ENCODE measurements around the gene PSIP1. TPM values are rescaled to one million over a fixed set of nuclear protein-coding genes. Genes with fewer than 3 reads are reported as not detected.

Gene PSIP1
- total RNA-seq, 1 experiment from 2014 or later = 362 TPM

DNA sequence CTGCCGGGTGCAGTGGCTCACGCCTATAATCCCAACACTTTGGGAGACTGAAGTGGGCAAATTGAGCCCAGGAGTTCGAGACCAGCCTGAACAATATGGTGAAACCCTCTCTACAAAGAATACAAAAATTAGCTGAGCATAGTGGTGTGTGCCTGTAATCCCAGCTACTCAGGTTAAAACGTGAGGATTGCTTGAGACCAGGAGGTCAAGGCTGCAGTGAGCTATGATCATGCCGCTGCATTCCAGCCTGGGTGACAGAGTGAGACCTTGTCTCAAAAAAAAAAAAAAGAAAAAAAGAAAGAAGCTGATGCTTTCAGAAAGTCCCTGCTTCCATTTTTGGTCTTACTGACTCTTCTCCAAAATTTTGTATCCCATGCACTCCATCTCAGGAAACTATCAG lies 56.8 kb downstream of the PSIP1 start:
- Histone ChIP-seq H3K23ac (ENCODE audit: insufficient read length, low read depth, low read length) (no peak overlapping the region), H3K9me3 (ENCODE audit: control insufficient read depth, low read depth, low read length) (no peaks in the 10 kb centered on the region), H3K79me2 (ENCODE audit: insufficient read depth, low read length) (no peaks in the 10 kb centered on the region), H3K27ac (ENCODE audit: insufficient read length, low read depth, low read length) (no peak overlapping the region), H3T11ph (ENCODE audit: low read length) (no peak overlapping the region), H3K27me3 (ENCODE audit: insufficient read depth, low read length) (no peaks in the 10 kb centered on the region), H3K56ac (ENCODE audit: insufficient read length, low read depth, low read length) (no peak overlapping the region), H3K14ac (ENCODE audit: insufficient read depth, low read length) (no peak overlapping the region), H4K8ac (replicated peaks; ENCODE audit: insufficient read length, low read depth, low read length) (no peak overlapping the region), H3K79me1 (ENCODE audit: insufficient read depth, low read depth, low read length, poor library complexity, severe bottlenecking) (no peaks in the 10 kb centered on the region), H3K9ac (ENCODE audit: extremely low read depth, insufficient read length, low read length) (no peak overlapping the region), H3K4me1 (ENCODE audit: insufficient read depth, low read length) (no peaks in the 10 kb centered on the region), H2BK120ac (ENCODE audit: low read depth, low read length, poor library complexity, severe bottlenecking) (no peak overlapping the region), H2BK5ac (ENCODE audit: insufficient read length, low read length) (no peak overlapping the region), H2BK15ac (ENCODE audit: low read depth, low read length) (no peak overlapping the region), H4K5ac (ENCODE audit: insufficient read length, low read depth, low read length) (no peak overlapping the region), H4K91ac (ENCODE audit: insufficient read length, low read depth, low read length) (no peak overlapping the region), H3K4ac (ENCODE audit: low read depth, low read length) (no peak overlapping the region), H4K20me1 (ENCODE audit: control insufficient read depth, insufficient read depth, insufficient read length) (no peaks in the 10 kb centered on the region), H2BK12ac (ENCODE audit: insufficient read length, low read depth, low read length) (no peak overlapping the region), H2AFZ (ENCODE audit: low read length) (no peak overlapping the region), H3K18ac (ENCODE audit: insufficient read length, low read depth, low read length) (no peak overlapping the region), H2BK20ac (ENCODE audit: low read depth, low read length, poor library complexity, severe bottlenecking) (no peak overlapping the region), H3K4me2 (ENCODE audit: insufficient read depth, insufficient read length, low read length) (no peak overlapping the region), H3K23me2 (ENCODE audit: insufficient read length, low read depth, low read length, poor library complexity, severe bottlenecking) (no peaks in the 10 kb centered on the region), H2AK5ac (ENCODE audit: insufficient read length, low read length) (no peak overlapping the region)
- H3K27ac Mint-ChIP-seq = no peak overlapping the region
- no peak for DNase-seq
- H3K4me3 Mint-ChIP-seq = no peak overlapping the region
- peaks cover 23 to 78% (median 62%) of the 10 kb centered on the region in 3 experiments for H3K36me3 Mint-ChIP-seq (ENCODE audit: insufficient read depth in 1 of 3, low read depth in 3 of 3)
- no peaks in the 10 kb centered on the region for H3K27me3 Mint-ChIP-seq (ENCODE audit: low read depth)
- TF ChIP-seq, protein P1, sequence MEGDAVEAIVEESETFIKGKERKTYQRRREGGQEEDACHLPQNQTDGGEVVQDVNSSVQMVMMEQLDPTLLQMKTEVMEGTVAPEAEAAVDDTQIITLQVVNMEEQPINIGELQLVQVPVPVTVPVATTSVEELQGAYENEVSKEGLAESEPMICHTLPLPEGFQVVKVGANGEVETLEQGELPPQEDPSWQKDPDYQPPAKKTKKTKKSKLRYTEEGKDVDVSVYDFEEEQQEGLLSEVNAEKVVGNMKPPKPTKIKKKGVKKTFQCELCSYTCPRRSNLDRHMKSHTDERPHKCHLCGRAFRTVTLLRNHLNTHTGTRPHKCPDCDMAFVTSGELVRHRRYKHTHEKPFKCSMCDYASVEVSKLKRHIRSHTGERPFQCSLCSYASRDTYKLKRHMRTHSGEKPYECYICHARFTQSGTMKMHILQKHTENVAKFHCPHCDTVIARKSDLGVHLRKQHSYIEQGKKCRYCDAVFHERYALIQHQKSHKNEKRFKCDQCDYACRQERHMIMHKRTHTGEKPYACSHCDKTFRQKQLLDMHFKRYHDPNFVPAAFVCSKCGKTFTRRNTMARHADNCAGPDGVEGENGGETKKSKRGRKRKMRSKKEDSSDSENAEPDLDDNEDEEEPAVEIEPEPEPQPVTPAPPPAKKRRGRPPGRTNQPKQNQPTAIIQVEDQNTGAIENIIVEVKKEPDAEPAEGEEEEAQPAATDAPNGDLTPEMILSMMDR (conservative IDR thresholded peaks at IDR 0.05) = no peak
- no peaks in the 10 kb centered on the region for H3K9me3 Mint-ChIP-seq
- no peaks in the 10 kb centered on the region for H3K4me1 Mint-ChIP-seq
- no CpG with 5 or more reads among the region's 5 CpGs for WGBS (ENCODE audit: extremely low coverage, insufficient read length, low lambda C conversion rate)
